ENCODE data around the gene DNAAF3.

- TF ChIP-seq, protein P1, sequence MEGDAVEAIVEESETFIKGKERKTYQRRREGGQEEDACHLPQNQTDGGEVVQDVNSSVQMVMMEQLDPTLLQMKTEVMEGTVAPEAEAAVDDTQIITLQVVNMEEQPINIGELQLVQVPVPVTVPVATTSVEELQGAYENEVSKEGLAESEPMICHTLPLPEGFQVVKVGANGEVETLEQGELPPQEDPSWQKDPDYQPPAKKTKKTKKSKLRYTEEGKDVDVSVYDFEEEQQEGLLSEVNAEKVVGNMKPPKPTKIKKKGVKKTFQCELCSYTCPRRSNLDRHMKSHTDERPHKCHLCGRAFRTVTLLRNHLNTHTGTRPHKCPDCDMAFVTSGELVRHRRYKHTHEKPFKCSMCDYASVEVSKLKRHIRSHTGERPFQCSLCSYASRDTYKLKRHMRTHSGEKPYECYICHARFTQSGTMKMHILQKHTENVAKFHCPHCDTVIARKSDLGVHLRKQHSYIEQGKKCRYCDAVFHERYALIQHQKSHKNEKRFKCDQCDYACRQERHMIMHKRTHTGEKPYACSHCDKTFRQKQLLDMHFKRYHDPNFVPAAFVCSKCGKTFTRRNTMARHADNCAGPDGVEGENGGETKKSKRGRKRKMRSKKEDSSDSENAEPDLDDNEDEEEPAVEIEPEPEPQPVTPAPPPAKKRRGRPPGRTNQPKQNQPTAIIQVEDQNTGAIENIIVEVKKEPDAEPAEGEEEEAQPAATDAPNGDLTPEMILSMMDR (IDR thresholded peaks at IDR 0.05), result no peak
- TF ChIP-seq TAF1 (IDR thresholded peaks at IDR 0.05; ENCODE audit: borderline replicate concordance, low read depth, low read length) (no peak), FOSL2 (IDR thresholded peaks at IDR 0.05; ENCODE audit: borderline replicate concordance, low read depth) (no peak), POLR2AphosphoS5 (IDR thresholded peaks at IDR 0.05; ENCODE audit: low read depth, low read length) (no peak), NRF1 (IDR thresholded peaks at IDR 0.05; ENCODE audit: low read depth, low read length) (no peak), TEAD4 (IDR thresholded peaks at IDR 0.05; ENCODE audit: borderline replicate concordance, insufficient read depth) (no peak), MXI1 (IDR thresholded peaks at IDR 0.05; ENCODE audit: low read depth, low read length) (no peak), FOXJ3 (CRISPR knock-in tag; IDR thresholded peaks at IDR 0.05) (no peak), JUND (IDR thresholded peaks at IDR 0.05) (no peak), FOXM1 (IDR thresholded peaks at IDR 0.05; ENCODE audit: low read depth) (no peak)
- TF ChIP-seq, protein P2, sequence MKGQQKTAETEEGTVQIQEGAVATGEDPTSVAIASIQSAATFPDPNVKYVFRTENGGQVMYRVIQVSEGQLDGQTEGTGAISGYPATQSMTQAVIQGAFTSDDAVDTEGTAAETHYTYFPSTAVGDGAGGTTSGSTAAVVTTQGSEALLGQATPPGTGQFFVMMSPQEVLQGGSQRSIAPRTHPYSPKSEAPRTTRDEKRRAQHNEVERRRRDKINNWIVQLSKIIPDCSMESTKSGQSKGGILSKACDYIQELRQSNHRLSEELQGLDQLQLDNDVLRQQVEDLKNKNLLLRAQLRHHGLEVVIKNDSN (IDR thresholded peaks at IDR 0.05; ENCODE audit: borderline replicate concordance, low read depth), result no peak
- TF ChIP-seq, protein P3, sequence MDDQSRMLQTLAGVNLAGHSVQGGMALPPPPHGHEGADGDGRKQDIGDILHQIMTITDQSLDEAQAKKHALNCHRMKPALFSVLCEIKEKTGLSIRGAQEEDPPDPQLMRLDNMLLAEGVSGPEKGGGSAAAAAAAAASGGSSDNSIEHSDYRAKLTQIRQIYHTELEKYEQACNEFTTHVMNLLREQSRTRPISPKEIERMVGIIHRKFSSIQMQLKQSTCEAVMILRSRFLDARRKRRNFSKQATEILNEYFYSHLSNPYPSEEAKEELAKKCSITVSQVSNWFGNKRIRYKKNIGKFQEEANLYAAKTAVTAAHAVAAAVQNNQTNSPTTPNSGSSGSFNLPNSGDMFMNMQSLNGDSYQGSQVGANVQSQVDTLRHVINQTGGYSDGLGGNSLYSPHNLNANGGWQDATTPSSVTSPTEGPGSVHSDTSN (IDR thresholded peaks at IDR 0.05), result no peak
- TF ChIP-seq, protein P4, sequence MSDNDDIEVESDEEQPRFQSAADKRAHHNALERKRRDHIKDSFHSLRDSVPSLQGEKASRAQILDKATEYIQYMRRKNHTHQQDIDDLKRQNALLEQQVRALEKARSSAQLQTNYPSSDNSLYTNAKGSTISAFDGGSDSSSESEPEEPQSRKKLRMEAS (IDR thresholded peaks at IDR 0.05; ENCODE audit: low read depth), result no peak
Observed at GRCh38 chr19:55134736-55135135, 31.7 kb downstream of the DNAAF3 start.
